SU-DHL-6 (cell line): Measurements from ENCODE around the gene ITSN1.

Experiments
- H2AFZ ChIP-seq: fragments of 200-600 bp; sonication (generic); 2 replicates; pipeline ENCODE4 v1.6.1; 2014; ENCODE audit warnings: low read depth, mild to moderate bottlenecking, moderate library complexity, mixed read lengths, antibody characterized with exemption, low read length; ENCODE audit not compliant: severe bottlenecking
- H3F3A ChIP-seq: fragments of 200-600 bp; shearing (Covaris generic); 2 replicates; pipeline ENCODE4 v1.6.0; 2016; ENCODE audit warnings: antibody characterized with exemption, mild to moderate bottlenecking; ENCODE audit not compliant: insufficient read depth
- H3K27ac ChIP-seq: fragments of 200-600 bp; sonication (generic); 2 replicates; pipeline ENCODE4 v1.5.1; 2016; ENCODE audit warnings: low read depth, mild to moderate bottlenecking, low read length, moderate library complexity, mixed read lengths
- H3K27me3 ChIP-seq: fragments of 200-600 bp; sonication (generic), shearing (Covaris generic); 2 replicates; pipeline ENCODE4 v1.6.0; 2014; ENCODE audit warnings: mild to moderate bottlenecking, low read length
- H3K36me3 ChIP-seq: fragments of 200-600 bp; sonication (generic); 2 replicates; pipeline ENCODE4 v1.6.1; 2014; ENCODE audit warnings: mild to moderate bottlenecking, low read length, mixed read lengths
- H3K4me2 ChIP-seq: fragments of 300-600, 200-600 bp; shearing (Covaris generic), sonication (generic); 2 replicates; pipeline ENCODE4 v1.6.0; 2014; ENCODE audit warnings: low read length, low read depth, mild to moderate bottlenecking; ENCODE audit not compliant: poor library complexity, severe bottlenecking
- H3K4me3 ChIP-seq: fragments of 200-600 bp; sonication (generic); 2 replicates; pipeline ENCODE4 v1.5.1; 2014; ENCODE audit warnings: antibody characterized with exemption, low read length, mild to moderate bottlenecking, mixed read lengths; ENCODE audit not compliant: insufficient read depth, poor library complexity, severe bottlenecking
- H3K79me2 ChIP-seq: fragments of 200-600 bp; sonication (generic); 2 replicates; pipeline ENCODE4 v1.6.1; 2014; ENCODE audit warnings: mild to moderate bottlenecking, low read length, moderate library complexity; ENCODE audit not compliant: insufficient read depth
- H3K9ac ChIP-seq: fragments of 200-600 bp; sonication (generic); 2 replicates; pipeline ENCODE4 v1.7.0; 2014; ENCODE audit warnings: mild to moderate bottlenecking, low read length
- H3K9me2 ChIP-seq: fragments of 200-600 bp; sonication (generic); replicated peaks from 2 replicates; pipeline ENCODE4 v1.6.1; 2014; ENCODE audit warnings: low read length; ENCODE audit not compliant: insufficient read depth
- H3K9me3 ChIP-seq: fragments of 200-600 bp; sonication (generic); 2 replicates; pipeline ENCODE4 v1.6.1; 2014; ENCODE audit warnings: low read length, mixed read lengths; ENCODE audit not compliant: insufficient read depth
- H4K20me1 ChIP-seq: fragments of 200-600 bp; sonication (generic); 2 replicates; pipeline ENCODE4 v1.6.1; 2014; ENCODE audit warnings: low read depth, mild to moderate bottlenecking, antibody characterized with exemption, low read length, moderate library complexity, mixed read lengths
- EZH2phosphoT487 ChIP-seq: fragments of 200-600 bp; sonication (generic), shearing (Covaris generic); conservative IDR thresholded peaks from 2 replicates; pipeline ENCODE4 v1.6.1; 2018; ENCODE audit warnings: mild to moderate bottlenecking, antibody characterized with exemption, low read length, moderate library complexity, mixed read lengths
- TF ChIP-seq, protein P1 (sequence below): fragments of 200-600 bp; sonication (generic); IDR thresholded peaks from one replicate; pipeline ENCODE4 v1.5.1; 2017; ENCODE audit warnings: antibody characterized with exemption, mild to moderate bottlenecking, low read length, moderate library complexity; ENCODE audit not compliant: insufficient read depth, poor library complexity, severe bottlenecking

The ITSN1 gene

DNA sequence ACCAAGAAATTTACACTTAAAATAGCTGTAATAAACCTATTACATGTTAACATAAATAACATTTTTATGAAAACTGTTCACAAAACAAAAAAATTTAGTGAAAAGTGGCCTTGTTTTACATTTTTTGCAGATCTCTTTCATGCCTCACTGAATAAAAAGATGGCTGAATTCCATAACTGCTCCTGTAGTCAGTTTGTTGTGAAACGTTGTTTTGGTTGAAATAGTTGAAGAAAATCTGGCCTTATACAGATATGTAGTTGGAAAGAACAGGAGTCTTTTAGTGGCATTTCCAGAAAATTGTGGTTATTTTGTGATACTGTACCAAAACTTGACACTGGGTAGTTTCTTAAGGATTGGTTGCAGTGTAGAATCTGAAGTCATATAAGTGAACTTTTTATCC lies 18.1 kb downstream of the ITSN1 start:
- Histone ChIP-seq H3K79me2 (no peaks in the 10 kb centered on the region), H3K9me3 (peaks cover 4% of the 10 kb centered on the region; the same call in 1 of the 2 replicates), H3K9ac (no peak overlapping the region), H3K36me3 (no peaks in the 10 kb centered on the region), H3K9me2 (no peaks in the 10 kb centered on the region), H3K4me3 (no peak overlapping the region), H3F3A (no peaks in the 10 kb centered on the region), H4K20me1 (no peaks in the 10 kb centered on the region), H3K27ac (no peak overlapping the region), H2AFZ (no peak overlapping the region), H3K4me2 (no peak overlapping the region), H3K27me3 (no peaks in the 10 kb centered on the region)
- no peak for TF ChIP-seq EZH2phosphoT487
- TF ChIP-seq, protein P1, sequence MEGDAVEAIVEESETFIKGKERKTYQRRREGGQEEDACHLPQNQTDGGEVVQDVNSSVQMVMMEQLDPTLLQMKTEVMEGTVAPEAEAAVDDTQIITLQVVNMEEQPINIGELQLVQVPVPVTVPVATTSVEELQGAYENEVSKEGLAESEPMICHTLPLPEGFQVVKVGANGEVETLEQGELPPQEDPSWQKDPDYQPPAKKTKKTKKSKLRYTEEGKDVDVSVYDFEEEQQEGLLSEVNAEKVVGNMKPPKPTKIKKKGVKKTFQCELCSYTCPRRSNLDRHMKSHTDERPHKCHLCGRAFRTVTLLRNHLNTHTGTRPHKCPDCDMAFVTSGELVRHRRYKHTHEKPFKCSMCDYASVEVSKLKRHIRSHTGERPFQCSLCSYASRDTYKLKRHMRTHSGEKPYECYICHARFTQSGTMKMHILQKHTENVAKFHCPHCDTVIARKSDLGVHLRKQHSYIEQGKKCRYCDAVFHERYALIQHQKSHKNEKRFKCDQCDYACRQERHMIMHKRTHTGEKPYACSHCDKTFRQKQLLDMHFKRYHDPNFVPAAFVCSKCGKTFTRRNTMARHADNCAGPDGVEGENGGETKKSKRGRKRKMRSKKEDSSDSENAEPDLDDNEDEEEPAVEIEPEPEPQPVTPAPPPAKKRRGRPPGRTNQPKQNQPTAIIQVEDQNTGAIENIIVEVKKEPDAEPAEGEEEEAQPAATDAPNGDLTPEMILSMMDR, result no peak

DNA sequence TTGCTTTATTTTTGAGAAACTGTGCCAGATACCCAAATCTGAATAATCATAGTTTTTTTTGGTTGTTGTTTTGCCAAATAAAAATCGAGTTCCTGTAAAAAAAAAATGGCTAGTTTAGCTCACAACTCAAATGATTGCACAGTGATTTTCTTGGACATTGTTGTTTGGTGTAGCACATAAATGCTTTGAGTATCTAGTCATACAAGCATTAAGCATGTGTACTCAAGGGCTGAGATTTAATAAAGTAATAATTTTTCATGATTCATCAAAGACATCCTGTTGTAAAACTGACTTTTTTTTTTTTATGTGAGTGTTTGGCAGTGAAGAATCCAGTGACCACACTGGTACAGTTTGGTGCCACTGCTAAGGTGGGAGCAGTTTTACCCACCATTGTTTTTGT lies 18.8 kb downstream of the ITSN1 start:
- Histone ChIP-seq H3K9me3 (peaks cover 4% of the 10 kb centered on the region; the same call in 1 of the 2 replicates), H3K9me2 (no peaks in the 10 kb centered on the region), H4K20me1 (no peaks in the 10 kb centered on the region), H3K36me3 (no peaks in the 10 kb centered on the region), H3K27me3 (no peaks in the 10 kb centered on the region), H3K9ac (no peak overlapping the region), H3K4me3 (no peak overlapping the region), H3K4me2 (no peak overlapping the region), H3K79me2 (no peaks in the 10 kb centered on the region), H2AFZ (no peak overlapping the region), H3F3A (no peaks in the 10 kb centered on the region), H3K27ac (no peak overlapping the region)
- no peak for TF ChIP-seq EZH2phosphoT487

DNA sequence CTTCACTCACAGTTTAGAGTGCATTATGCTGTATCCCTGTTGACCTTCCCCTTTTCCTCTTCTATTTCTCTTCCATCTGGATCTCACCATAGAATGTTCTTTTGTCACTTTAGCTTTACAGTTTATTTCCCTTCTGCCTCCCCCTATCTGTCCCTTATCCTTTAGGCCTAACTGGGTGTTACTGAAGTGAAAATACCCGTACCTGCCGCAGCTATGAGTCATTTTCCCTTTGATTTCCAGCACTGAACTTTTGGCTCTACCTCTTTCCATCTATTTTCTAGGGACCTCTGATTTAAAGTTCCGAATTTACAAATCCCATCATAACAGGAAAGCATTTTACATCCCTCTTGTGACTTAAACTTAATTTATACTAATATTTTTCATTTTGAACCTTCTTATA lies 19.7 kb downstream of the ITSN1 start:
- no peaks in the 10 kb centered on the region for H3K79me2 ChIP-seq
- no peak overlapping the region for H3K4me3 ChIP-seq
- TF ChIP-seq, protein P1, result no peak
- TF ChIP-seq EZH2phosphoT487, result no peak
- H3K36me3 ChIP-seq, result no peaks in the 10 kb centered on the region
- H3F3A ChIP-seq, result no peaks in the 10 kb centered on the region
- H4K20me1 ChIP-seq, result no peaks in the 10 kb centered on the region
- H3K9me2 ChIP-seq, result no peaks in the 10 kb centered on the region
- H2AFZ ChIP-seq, result no peak overlapping the region
- no peak overlapping the region for H3K9ac ChIP-seq
- H3K9me3 ChIP-seq, result peaks cover 4% of the 10 kb centered on the region; the same call in 1 of the 2 replicates
- H3K27me3 ChIP-seq, result no peaks in the 10 kb centered on the region
- no peak overlapping the region for H3K27ac ChIP-seq
- no peak overlapping the region for H3K4me2 ChIP-seq

DNA sequence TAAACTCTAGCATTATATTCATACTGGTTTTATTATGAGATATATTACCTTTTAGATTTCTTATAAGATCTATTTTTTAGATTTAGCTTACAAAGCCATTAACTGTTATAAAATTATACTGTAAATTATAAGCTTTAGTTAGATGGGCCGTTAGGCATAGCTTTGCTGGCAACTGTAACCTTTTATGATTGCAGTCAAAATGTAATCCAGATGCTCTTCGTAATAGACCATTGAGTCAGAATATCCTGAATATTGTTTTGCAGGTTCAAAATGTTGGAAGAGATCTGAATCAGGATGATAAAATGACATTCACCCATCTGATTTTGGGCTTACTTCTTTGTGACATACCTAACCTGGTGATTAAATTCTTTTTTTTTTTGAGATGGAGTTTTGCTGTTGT lies 20.9 kb downstream of the ITSN1 start:
- Histone ChIP-seq H2AFZ (no peak overlapping the region), H4K20me1 (no peaks in the 10 kb centered on the region), H3K79me2 (no peaks in the 10 kb centered on the region), H3K9ac (no peak overlapping the region), H3K4me2 (no peak overlapping the region), H3F3A (no peaks in the 10 kb centered on the region), H3K4me3 (no peak overlapping the region), H3K9me2 (no peaks in the 10 kb centered on the region), H3K27ac (no peak overlapping the region), H3K36me3 (no peaks in the 10 kb centered on the region), H3K9me3 (peaks cover 4% of the 10 kb centered on the region; the same call in 1 of the 2 replicates), H3K27me3 (no peaks in the 10 kb centered on the region)
- TF ChIP-seq, protein P1, result no peak
- no peak for TF ChIP-seq EZH2phosphoT487
